ENCODE measurements around the gene TSHZ1. TPM values are rescaled to one million over a fixed set of nuclear protein-coding genes. Genes with fewer than 3 reads are reported as not detected.

TSHZ1 gene
- total and polyA plus RNA-seq, 4 donors = 4.2 to 6.6 (median 5.6) TPM

DNA sequence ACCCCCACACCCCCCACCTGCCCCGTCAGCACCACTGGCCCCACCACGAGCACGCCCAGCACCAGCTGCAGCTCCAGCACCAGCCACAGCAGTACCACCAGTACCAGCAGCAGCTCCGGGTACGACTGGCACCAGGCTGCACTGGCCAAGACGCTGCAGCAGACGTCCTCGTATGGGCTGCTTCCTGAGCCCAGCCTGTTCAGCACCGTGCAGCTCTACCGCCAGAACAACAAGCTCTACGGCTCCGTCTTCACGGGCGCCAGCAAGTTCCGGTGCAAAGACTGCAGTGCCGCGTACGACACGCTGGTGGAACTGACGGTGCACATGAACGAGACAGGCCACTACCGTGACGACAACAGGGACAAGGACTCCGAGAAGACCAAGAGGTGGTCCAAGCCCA lies 75.3 kb downstream of the TSHZ1 start (continued):
- TF ChIP-seq JUND (IDR thresholded peaks at IDR 0.05) = no peak
- TF ChIP-seq EGR1 (IDR thresholded peaks at IDR 0.05; ENCODE audit: low read depth in 2 of 2) = no peak
- no peak for TF ChIP-seq FOXA2 (IDR thresholded peaks at IDR 0.05)
- no peak for TF ChIP-seq SP1 (IDR thresholded peaks at IDR 0.05)
- TF ChIP-seq, protein P1, sequence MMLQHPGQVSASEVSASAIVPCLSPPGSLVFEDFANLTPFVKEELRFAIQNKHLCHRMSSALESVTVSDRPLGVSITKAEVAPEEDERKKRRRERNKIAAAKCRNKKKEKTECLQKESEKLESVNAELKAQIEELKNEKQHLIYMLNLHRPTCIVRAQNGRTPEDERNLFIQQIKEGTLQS (IDR thresholded peaks at IDR 0.05) = no peak
- no peak for TF ChIP-seq YY1 (IDR thresholded peaks at IDR 0.05)
- no peak for TF ChIP-seq RXRA (IDR thresholded peaks at IDR 0.05)
- TF ChIP-seq, protein P2, sequence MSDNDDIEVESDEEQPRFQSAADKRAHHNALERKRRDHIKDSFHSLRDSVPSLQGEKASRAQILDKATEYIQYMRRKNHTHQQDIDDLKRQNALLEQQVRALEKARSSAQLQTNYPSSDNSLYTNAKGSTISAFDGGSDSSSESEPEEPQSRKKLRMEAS (IDR thresholded peaks at IDR 0.05) = no peak
- no peak for TF ChIP-seq GABPA (IDR thresholded peaks at IDR 0.05 in 1 of 2, conservative IDR thresholded peaks at IDR 0.05 in 1 of 2)

DNA sequence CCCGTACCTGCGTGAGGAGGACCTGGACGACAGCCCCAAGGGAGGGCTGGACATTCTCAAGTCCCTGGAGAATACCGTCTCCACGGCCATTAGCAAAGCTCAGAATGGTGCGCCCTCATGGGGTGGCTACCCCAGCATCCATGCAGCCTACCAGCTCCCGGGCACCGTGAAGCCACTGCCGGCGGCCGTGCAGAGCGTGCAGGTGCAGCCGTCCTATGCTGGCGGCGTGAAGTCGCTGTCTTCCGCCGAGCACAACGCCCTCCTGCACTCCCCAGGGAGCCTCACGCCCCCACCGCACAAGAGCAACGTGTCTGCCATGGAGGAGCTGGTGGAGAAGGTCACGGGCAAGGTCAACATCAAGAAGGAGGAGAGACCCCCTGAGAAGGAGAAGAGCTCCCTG lies 76.4 kb downstream of the TSHZ1 start:
- no peak for TF ChIP-seq HNF4G (IDR thresholded peaks at IDR 0.05)
- no peak for TF ChIP-seq TAF1 (conservative IDR thresholded peaks at IDR 0.05)
- TF ChIP-seq, protein P3, sequence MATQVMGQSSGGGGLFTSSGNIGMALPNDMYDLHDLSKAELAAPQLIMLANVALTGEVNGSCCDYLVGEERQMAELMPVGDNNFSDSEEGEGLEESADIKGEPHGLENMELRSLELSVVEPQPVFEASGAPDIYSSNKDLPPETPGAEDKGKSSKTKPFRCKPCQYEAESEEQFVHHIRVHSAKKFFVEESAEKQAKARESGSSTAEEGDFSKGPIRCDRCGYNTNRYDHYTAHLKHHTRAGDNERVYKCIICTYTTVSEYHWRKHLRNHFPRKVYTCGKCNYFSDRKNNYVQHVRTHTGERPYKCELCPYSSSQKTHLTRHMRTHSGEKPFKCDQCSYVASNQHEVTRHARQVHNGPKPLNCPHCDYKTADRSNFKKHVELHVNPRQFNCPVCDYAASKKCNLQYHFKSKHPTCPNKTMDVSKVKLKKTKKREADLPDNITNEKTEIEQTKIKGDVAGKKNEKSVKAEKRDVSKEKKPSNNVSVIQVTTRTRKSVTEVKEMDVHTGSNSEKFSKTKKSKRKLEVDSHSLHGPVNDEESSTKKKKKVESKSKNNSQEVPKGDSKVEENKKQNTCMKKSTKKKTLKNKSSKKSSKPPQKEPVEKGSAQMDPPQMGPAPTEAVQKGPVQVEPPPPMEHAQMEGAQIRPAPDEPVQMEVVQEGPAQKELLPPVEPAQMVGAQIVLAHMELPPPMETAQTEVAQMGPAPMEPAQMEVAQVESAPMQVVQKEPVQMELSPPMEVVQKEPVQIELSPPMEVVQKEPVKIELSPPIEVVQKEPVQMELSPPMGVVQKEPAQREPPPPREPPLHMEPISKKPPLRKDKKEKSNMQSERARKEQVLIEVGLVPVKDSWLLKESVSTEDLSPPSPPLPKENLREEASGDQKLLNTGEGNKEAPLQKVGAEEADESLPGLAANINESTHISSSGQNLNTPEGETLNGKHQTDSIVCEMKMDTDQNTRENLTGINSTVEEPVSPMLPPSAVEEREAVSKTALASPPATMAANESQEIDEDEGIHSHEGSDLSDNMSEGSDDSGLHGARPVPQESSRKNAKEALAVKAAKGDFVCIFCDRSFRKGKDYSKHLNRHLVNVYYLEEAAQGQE (IDR thresholded peaks at IDR 0.05) = no peak
- TF ChIP-seq GABPA (IDR thresholded peaks at IDR 0.05 in 1 of 2, conservative IDR thresholded peaks at IDR 0.05 in 1 of 2) = no peak
- Histone ChIP-seq H3K9ac (ENCODE audit: low read depth in 1 of 2, low read length in 2 of 2) (no peak overlapping the region), H3K27me3 (ENCODE audit: control insufficient read depth in 4 of 4, insufficient read depth in 4 of 4, low read length in 3 of 4) (no peaks in the 10 kb centered on the region), H3K36me3 (ENCODE audit: control insufficient read depth in 4 of 4, insufficient read depth in 3 of 4, low read depth in 1 of 4, low read length in 3 of 4) (peaks cover 8 to 26% (median 13%) of the 10 kb centered on the region in 4 donors), H3K27ac (ENCODE audit: low read depth in 1 of 2, low read length in 2 of 2) (no peak overlapping the region), H3K4me3 (ENCODE audit: low read depth in 1 of 3, low read length in 3 of 3) (no peak overlapping the region), H3K4me1 (ENCODE audit: control insufficient read depth in 4 of 4, insufficient read depth in 4 of 4, low read length in 3 of 4) (peaks cover 6 to 20% (median 12%) of the 10 kb centered on the region in 4 donors), H3K9me3 (ENCODE audit: control insufficient read depth in 4 of 4, low read length in 3 of 4) (no peaks in the 10 kb centered on the region)
- 98% methylated on average over 23 of the region's 23 CpGs for WGBS
- no peak for DNase-seq (ENCODE audit: low spot score)

DNA sequence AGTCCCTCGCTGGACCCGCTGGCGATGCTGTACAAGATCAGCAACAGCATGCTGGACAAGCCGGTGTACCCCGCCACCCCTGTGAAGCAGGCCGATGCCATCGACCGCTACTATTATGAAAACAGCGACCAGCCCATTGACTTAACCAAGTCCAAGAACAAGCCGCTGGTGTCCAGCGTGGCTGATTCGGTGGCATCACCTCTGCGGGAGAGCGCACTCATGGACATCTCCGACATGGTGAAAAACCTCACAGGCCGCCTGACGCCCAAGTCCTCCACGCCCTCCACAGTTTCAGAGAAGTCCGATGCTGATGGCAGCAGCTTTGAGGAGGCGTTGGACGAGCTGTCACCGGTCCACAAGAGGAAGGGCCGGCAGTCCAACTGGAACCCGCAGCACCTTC lies 77.1 kb downstream of the TSHZ1 start:
- H3K27ac ChIP-seq (ENCODE audit: low read depth in 1 of 2, low read length in 2 of 2) = no peak overlapping the region
- TF ChIP-seq RXRA (IDR thresholded peaks at IDR 0.05) (no peak), YY1 (IDR thresholded peaks at IDR 0.05) (no peak), HNF4A (conservative IDR thresholded peaks at IDR 0.05) (no peak), EGR1 (IDR thresholded peaks at IDR 0.05; ENCODE audit: low read depth in 2 of 2) (no peak)
- TF ChIP-seq, protein P4, sequence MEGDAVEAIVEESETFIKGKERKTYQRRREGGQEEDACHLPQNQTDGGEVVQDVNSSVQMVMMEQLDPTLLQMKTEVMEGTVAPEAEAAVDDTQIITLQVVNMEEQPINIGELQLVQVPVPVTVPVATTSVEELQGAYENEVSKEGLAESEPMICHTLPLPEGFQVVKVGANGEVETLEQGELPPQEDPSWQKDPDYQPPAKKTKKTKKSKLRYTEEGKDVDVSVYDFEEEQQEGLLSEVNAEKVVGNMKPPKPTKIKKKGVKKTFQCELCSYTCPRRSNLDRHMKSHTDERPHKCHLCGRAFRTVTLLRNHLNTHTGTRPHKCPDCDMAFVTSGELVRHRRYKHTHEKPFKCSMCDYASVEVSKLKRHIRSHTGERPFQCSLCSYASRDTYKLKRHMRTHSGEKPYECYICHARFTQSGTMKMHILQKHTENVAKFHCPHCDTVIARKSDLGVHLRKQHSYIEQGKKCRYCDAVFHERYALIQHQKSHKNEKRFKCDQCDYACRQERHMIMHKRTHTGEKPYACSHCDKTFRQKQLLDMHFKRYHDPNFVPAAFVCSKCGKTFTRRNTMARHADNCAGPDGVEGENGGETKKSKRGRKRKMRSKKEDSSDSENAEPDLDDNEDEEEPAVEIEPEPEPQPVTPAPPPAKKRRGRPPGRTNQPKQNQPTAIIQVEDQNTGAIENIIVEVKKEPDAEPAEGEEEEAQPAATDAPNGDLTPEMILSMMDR (IDR thresholded peaks at IDR 0.05; ENCODE audit: low read depth, low read length, missing input control) = no peak
- TF ChIP-seq, protein P1 (IDR thresholded peaks at IDR 0.05) = no peak
- H3K4me3 ChIP-seq (ENCODE audit: low read depth in 1 of 3, low read length in 3 of 3) = no peak overlapping the region
- peaks cover 7 to 21% (median 12%) of the 10 kb centered on the region in 4 donors for H3K4me1 ChIP-seq (ENCODE audit: control insufficient read depth in 4 of 4, insufficient read depth in 4 of 4, low read length in 3 of 4)
- 99% methylated on average over 24 of the region's 24 CpGs for WGBS
- DNase-seq (ENCODE audit: low spot score) = no peak
- H3K9me3 ChIP-seq (ENCODE audit: control insufficient read depth in 4 of 4, low read length in 3 of 4) = no peaks in the 10 kb centered on the region
- no peak overlapping the region for H3K9ac ChIP-seq (ENCODE audit: low read depth in 1 of 2, low read length in 2 of 2)
- peaks cover 8 to 26% (median 13%) of the 10 kb centered on the region in 4 donors for H3K36me3 ChIP-seq (ENCODE audit: control insufficient read depth in 4 of 4, insufficient read depth in 3 of 4, low read depth in 1 of 4, low read length in 3 of 4)
- no peaks in the 10 kb centered on the region for H3K27me3 ChIP-seq (ENCODE audit: control insufficient read depth in 4 of 4, insufficient read depth in 4 of 4, low read length in 3 of 4)
